HCT116 (cell line): ENCODE results near the gene DMGDH. TPM values are rescaled to one million over a fixed set of nuclear protein-coding genes. Genes with fewer than 3 reads are reported as not detected.

ENCODE experiments used
- ATAC-seq: fragments of 200-7000 bp; cut with Tn5 transposase; 2 replicates; pipeline ENCODE4 v1.9.1; 2020; ENCODE audit warnings: mild to moderate bottlenecking, moderate library complexity
- BruUV-seq: library from RNA; stranded (reverse); fragments of 400-500 nt; replicated peaks from 2 replicates; lab custom pipeline; 2021; lab: Mats Ljungman, UMichigan
- CTCF ChIA-PET: fragments of 300-600 bp; sonication (Branson Sonifier 250); formaldehyde crosslinking; loops from one replicate; lab custom pipeline; 2021; ENCODE audit warnings: antibody characterized with exemption; lab: Charles Lee
- POLR2A ChIA-PET: fragments of 300-600, 350-600 bp; sonication (Branson Sonifier 250); formaldehyde crosslinking; loops from one replicate; lab custom pipeline; 2021; ENCODE audit warnings: antibody characterized with exemption; lab: Charles Lee
- RAD21 ChIA-PET, 2 experiments: fragments of 300-600 bp; sonication (Branson Sonifier 250); formaldehyde crosslinking; loops; one replicate each; lab custom pipeline; 2023; ENCODE audit warnings: low total read pairs in 2 of 2; ENCODE audit not compliant: uncharacterized antibody in 2 of 2, unreplicated experiment in 2 of 2, low non-redundant PET in 1 of 2; lab: Charles Lee
- DNase-seq: peaks from one replicate; pipeline ENCODE4 v3.0.0-alpha.2; 2010; ENCODE audit warnings: low read depth, low spot score
- H2AFZ ChIP-seq: fragments of 200-600 bp; shearing (Covaris generic), sonication (generic); 2 replicates; pipeline ENCODE4 v1.6.1; 2017; ENCODE audit warnings: low read depth, mixed run types, mixed read lengths, antibody characterized with exemption, low read length; ENCODE audit not compliant: poor library complexity, severe bottlenecking
- H3K27ac ChIP-seq: 2 replicates; pipeline ENCODE4 v1.5.1; 2012; ENCODE audit warnings: low read depth, low read length
- H3K27me3 ChIP-seq: fragments of 200-600 bp; sonication (generic); 2 replicates; pipeline ENCODE4 v1.6.1; 2016; ENCODE audit warnings: mixed run types, low read length, mixed read lengths; ENCODE audit not compliant: insufficient read depth
- H3K36me3 ChIP-seq, 2 experiments: fragments of 200-500 bp in 1 of 2; fragments of 200-600 bp in 1 of 2; sonication (Bioruptor generic) in 1 of 2; sonication (generic) in 1 of 2; 2 replicates each; pipeline versions ENCODE4 v1.5.1 to v1.6.1; 2014 to 2016; ENCODE audit warnings: low read length in 2 of 2, inconsistent platforms in 1 of 2, mixed read lengths in 1 of 2, mixed run types in 1 of 2; ENCODE audit not compliant: insufficient read depth in 2 of 2, control insufficient read depth in 1 of 2
- H3K4me1 ChIP-seq, 2 experiments: fragments of 200-600 bp in 1 of 2; sonication (generic) in 1 of 2; 2 replicates each; pipeline versions ENCODE4 v1.5.1 to v1.6.1; 2012 to 2017; ENCODE audit warnings: low read length in 2 of 2, inconsistent platforms in 1 of 2, mild to moderate bottlenecking in 1 of 2, mixed read lengths in 1 of 2, mixed run types in 1 of 2, moderate library complexity in 1 of 2; ENCODE audit not compliant: insufficient read depth in 2 of 2, control insufficient read depth in 1 of 2
- H3K4me2 ChIP-seq: fragments of 200-600 bp; sonication (generic); 2 replicates; pipeline ENCODE4 v1.6.1; 2017; ENCODE audit warnings: mixed run types, low read length, mixed read lengths
- H3K4me3 ChIP-seq, 2 experiments: fragments of 200-600 bp in 1 of 2; sonication (generic) in 1 of 2; replicated peaks in 1 of 2; 2 replicates each; pipeline ENCODE4 v1.5.1; 2011 to 2016; ENCODE audit warnings: low read length in 2 of 2, control low read depth in 1 of 2, low read depth in 1 of 2, mild to moderate bottlenecking in 1 of 2, mixed read lengths in 1 of 2, mixed run types in 1 of 2
- H3K79me2 ChIP-seq: fragments of 200-600 bp; sonication (generic); 2 replicates; pipeline ENCODE4 v1.6.1; 2017; ENCODE audit warnings: mild to moderate bottlenecking, mixed run types, low read length, moderate library complexity, mixed read lengths; ENCODE audit not compliant: insufficient read depth
- H3K9ac ChIP-seq: fragments of 200-600 bp; sonication (generic); 2 replicates; pipeline ENCODE4 v1.6.1; 2016; ENCODE audit warnings: low read length, mixed read lengths
- H3K9me2 ChIP-seq: fragments of 200-600 bp; sonication (generic), shearing (Covaris generic); 2 replicates; pipeline ENCODE4 v1.6.1; 2017; ENCODE audit warnings: mixed run types, mild to moderate bottlenecking, moderate library complexity; ENCODE audit not compliant: insufficient read depth
- H3K9me3 ChIP-seq, 2 experiments: fragments of 200-500 bp in 1 of 2; fragments of 200-600 bp in 1 of 2; sonication (Bioruptor generic) in 1 of 2; sonication (generic) in 1 of 2; 2 replicates each; pipeline ENCODE4 v1.6.1; 2014 to 2017; ENCODE audit warnings: low read length in 2 of 2, mixed read lengths in 2 of 2, inconsistent platforms in 1 of 2, low read depth in 1 of 2, mild to moderate bottlenecking in 1 of 2, mixed run types in 1 of 2, moderate library complexity in 1 of 2; ENCODE audit not compliant: control insufficient read depth in 1 of 2, insufficient read depth in 1 of 2
- H4K20me1 ChIP-seq: fragments of 200-600 bp; sonication (generic), shearing (Covaris generic); 2 replicates; pipeline ENCODE4 v1.6.1; 2017; ENCODE audit warnings: mixed run types, mild to moderate bottlenecking, moderate library complexity; ENCODE audit not compliant: insufficient read depth
- CEBPB ChIP-seq: IDR thresholded peaks from 2 replicates; pipeline ENCODE4 v1.6.1; 2012; ENCODE audit warnings: low read depth
- ELF1 ChIP-seq: IDR thresholded peaks from 2 replicates; pipeline ENCODE4 v1.6.1; 2012; ENCODE audit warnings: low read depth, borderline replicate concordance
- EZH2 ChIP-seq: fragments of 200-600 bp; sonication (generic); IDR thresholded peaks from 2 replicates; pipeline ENCODE4 v1.6.1; 2017; ENCODE audit warnings: antibody characterized with exemption, mixed run types
- EZH2phosphoT487 ChIP-seq: fragments of 200-600 bp; IDR thresholded peaks from 2 replicates; pipeline ENCODE4 v1.6.1; 2018; ENCODE audit warnings: antibody characterized with exemption, borderline replicate concordance
- JUND ChIP-seq: IDR thresholded peaks from 2 replicates; pipeline ENCODE4 v1.6.1; 2012
- RAD21 ChIP-seq: IDR thresholded peaks from 2 replicates; pipeline ENCODE4 v1.6.1; 2012; ENCODE audit warnings: low read depth, mild to moderate bottlenecking
- SP1 ChIP-seq: IDR thresholded peaks from 2 replicates; pipeline ENCODE4 v1.6.1; 2012; ENCODE audit warnings: low read depth
- ZBTB33 ChIP-seq: IDR thresholded peaks from 2 replicates; pipeline ENCODE4 v1.6.1; 2011; ENCODE audit warnings: mild to moderate bottlenecking, low read length, moderate library complexity; ENCODE audit not compliant: insufficient replicate concordance; ENCODE audit errors: extremely low read depth
- ZFX ChIP-seq: fragments of 450-650 bp; IDR thresholded peaks from 2 replicates; pipeline ENCODE4 v1.6.1; 2017
- intact Hi-C: fragments of 100-400 bp; cut with micrococcal nuclease; formaldehyde crosslinking; loops from 2 replicates; pipeline ENCODE4 v1.10.0; 2022
- total RNA-seq: library from RNA; stranded (reverse); gene quantifications from one replicate; pipeline ENCODE4 v1.2.1, GENCODE V29; 2021; ENCODE audit not compliant: unreplicated experiment

DMGDH gene
- total RNA-seq, 1 experiment from 2014 or later: 2.3 TPM

- ATAC-seq (no peak), DNase-seq (no peak)
- H3K27ac ChIP-seq: no peak overlapping the region
- H3K9me2 ChIP-seq: no peaks in the 10 kb centered on the region
- no peak overlapping the region for H3K4me3 ChIP-seq
- no peaks in the 10 kb centered on the region for H4K20me1 ChIP-seq
- TF ChIP-seq EZH2phosphoT487: no peak
- no peak for TF ChIP-seq RAD21
- TF ChIP-seq SP1: no peak
- TF ChIP-seq JUND: no peak
- TF ChIP-seq CEBPB: no peak
- no peak for TF ChIP-seq ZFX
- TF ChIP-seq EZH2: no peak
- TF ChIP-seq ELF1: no peak
- no peak for TF ChIP-seq ZBTB33
- no peaks in the 10 kb centered on the region for H3K4me1 ChIP-seq
- no peak overlapping the region for H3K9ac ChIP-seq
- RAD21 ChIA-PET: no interaction called here
- no peaks in the 10 kb centered on the region for H3K9me3 ChIP-seq
- no peaks in the 10 kb centered on the region for H3K27me3 ChIP-seq
- intact Hi-C loops: loop anchor here (10.0 kb wide), 1 partner anchor 217 kb away; no protein-coding TSS in a partner anchor
- no peak overlapping the region for H2AFZ ChIP-seq
- POLR2A ChIA-PET: no interaction called here
- no TSS peak for BruUV-seq
- CTCF ChIA-PET: no interaction called here
- no peaks in the 10 kb centered on the region for H3K79me2 ChIP-seq
- H3K4me2 ChIP-seq: no peak overlapping the region
- no peaks in the 10 kb centered on the region for H3K36me3 ChIP-seq
Observed at GRCh38 chr5:79111960-79112702, 42.7 kb upstream of the DMGDH start.
